ENCODE data around the gene GGT1.
"Not testable (repeated sequence)": the region's sequence is repeated elsewhere in the genome, so short reads cannot be mapped to it uniquely, and the experiment has no call there.

GGT1 gene

DNA sequence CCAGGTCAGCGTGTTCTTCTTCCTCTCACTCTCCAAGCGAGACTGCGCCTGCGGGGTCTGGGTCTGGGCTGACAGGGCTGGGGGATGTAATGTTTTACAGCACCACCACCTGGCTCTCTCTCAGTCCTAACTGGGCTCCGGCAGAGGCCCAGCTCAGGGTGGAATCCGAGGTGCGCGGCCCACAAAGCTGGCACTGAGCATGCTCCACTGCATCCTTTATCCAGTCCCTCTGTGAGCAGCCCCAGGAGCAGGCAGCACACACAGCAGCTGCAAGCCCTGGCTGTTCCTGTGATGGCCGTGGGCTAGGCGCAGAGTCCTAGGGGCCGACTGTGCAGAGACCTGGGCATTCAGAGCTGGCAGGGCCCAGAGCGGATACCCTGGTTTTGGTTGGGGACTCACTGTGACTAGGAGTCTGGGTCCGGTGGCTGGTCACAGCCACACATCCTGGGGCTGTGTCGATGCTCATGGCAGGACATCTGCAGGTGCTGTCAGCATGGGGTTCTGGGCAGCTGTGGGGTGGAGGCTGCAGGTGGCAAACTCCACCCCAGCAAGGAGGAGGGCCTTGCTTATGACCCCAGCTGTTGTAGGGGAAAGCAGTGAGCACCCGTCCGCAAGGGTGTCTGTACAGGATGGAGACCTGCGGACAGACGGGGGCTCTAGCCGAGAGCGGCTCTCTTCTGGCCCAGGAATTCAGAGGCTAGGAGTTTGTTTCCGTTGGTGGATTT is 14.1 kb upstream of the GGT1 start:
- H3K4me1 Mint-ChIP-seq (ENCODE audit: low read depth), result peaks cover 7% of the 10 kb centered on the region
- peaks cover 6% of the 10 kb centered on the region for H3K27me3 Mint-ChIP-seq
- intact Hi-C loops (cut with micrococcal nuclease), result no loop called here

DNA sequence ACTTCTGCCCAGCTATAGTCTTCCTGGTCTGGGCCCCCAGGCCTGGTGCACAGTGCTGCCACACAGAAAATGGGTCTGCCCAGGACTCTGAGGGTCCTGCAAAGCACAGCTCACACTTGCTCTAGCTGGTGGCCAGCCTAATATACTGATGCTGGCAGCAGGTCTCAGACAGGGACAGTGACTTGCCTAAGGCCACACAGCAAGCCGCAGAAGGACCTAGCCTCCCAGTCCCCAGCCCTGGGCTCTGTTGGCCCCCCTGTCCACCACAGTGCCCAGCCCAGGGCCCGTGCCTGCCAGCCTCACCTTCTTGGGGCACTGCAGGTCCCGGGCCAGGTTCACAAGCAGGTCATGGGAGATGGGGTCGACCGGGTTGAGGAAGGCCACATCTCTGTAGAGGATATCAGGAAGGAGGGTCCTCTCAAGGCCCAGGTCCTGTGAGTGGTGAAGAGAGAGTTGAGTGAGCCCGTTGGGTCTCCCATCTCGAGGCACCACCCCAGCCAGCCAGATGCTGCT is 13.4 kb upstream of the GGT1 start:
- intact Hi-C loops (cut with micrococcal nuclease), result no loop called here
- Mint-ChIP-seq H3K4me3 (no peak overlapping the region), H3K4me1 (ENCODE audit: low read depth) (peaks cover 7% of the 10 kb centered on the region), H3K27ac (no peak overlapping the region), H3K27me3 (peaks cover 8% of the 10 kb centered on the region), H3K36me3 (ENCODE audit: low read depth) (no peaks in the 10 kb centered on the region), H3K9me3 (no peaks in the 10 kb centered on the region)

More for the DNA sequence above, 14.1 kb upstream of the GGT1 start:
- H3K27ac Mint-ChIP-seq, result no peak overlapping the region
- H3K4me3 Mint-ChIP-seq, result no peak overlapping the region
- H3K36me3 Mint-ChIP-seq (ENCODE audit: low read depth), result no peaks in the 10 kb centered on the region
- no peaks in the 10 kb centered on the region for H3K9me3 Mint-ChIP-seq

DNA sequence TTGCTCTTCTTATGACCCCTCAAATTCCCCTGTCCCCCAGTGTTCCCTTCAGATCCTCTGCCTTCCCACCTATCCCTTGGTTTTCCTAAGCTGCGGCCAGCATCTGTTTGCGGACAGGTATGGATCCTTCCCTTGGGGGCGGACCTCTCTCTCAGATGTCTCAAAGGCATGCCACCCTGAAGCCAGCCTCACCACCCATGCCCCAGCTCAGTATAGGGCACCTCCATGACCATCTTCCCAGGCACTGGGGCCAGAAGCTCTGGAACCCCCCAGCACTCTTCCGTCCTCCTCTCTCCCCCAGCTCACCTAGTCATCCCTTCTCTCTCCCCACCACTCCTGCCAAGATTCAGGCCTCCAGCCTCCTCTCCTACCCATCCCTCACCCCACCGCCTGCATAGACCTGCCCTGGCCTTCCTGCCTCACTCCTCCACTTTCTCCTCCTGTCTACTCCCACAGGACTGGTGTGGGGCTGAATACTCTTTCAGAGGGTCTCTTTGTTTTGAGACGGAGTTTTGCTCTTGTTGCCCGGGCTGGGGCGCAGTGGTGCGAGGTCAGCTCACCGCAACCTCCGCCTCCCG is 12.3 kb upstream of the GGT1 start:
- no peak overlapping the region for H3K27ac Mint-ChIP-seq
- no peaks in the 10 kb centered on the region for H3K9me3 Mint-ChIP-seq
- H3K4me1 Mint-ChIP-seq (ENCODE audit: low read depth), result peaks cover 7% of the 10 kb centered on the region
- no peak overlapping the region for H3K4me3 Mint-ChIP-seq
- no peaks in the 10 kb centered on the region for H3K36me3 Mint-ChIP-seq (ENCODE audit: low read depth)
- intact Hi-C loops (cut with micrococcal nuclease), result no loop called here
- peaks cover 8% of the 10 kb centered on the region for H3K27me3 Mint-ChIP-seq

DNA sequence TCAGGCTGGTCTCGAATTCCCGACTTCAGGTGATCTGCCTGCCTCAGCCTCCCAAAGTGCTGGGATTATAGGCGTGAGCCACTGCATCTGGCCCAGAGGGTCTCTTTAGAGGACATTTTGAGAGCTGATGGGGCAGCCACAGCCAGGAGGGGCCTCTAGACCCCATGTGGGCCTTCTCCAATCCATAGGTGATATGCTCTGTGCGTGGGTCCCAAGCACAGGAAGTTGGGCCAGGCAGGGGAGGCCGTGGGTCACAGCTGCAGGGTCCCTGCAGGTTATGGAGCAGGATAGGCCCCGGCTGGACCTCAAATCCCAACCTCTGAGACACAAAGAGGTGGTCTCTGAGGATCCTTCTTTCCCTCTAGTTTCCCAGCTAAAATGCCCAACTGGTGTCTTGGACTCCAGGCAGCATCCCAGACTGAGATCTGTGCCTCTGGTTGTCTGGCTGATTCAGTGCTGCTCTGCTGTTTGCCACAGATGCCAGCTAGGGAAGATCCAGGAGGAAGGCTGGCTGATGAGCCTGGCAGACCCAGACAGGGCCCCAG is 11.6 kb upstream of the GGT1 start:
- Mint-ChIP-seq H3K27me3 (peaks cover 8% of the 10 kb centered on the region), H3K9me3 (no peaks in the 10 kb centered on the region), H3K4me3 (no peak overlapping the region), H3K36me3 (ENCODE audit: low read depth) (no peaks in the 10 kb centered on the region), H3K27ac (no peak overlapping the region), H3K4me1 (ENCODE audit: low read depth) (peaks cover 7% of the 10 kb centered on the region)
- intact Hi-C loops (cut with micrococcal nuclease), result no loop called here

DNA sequence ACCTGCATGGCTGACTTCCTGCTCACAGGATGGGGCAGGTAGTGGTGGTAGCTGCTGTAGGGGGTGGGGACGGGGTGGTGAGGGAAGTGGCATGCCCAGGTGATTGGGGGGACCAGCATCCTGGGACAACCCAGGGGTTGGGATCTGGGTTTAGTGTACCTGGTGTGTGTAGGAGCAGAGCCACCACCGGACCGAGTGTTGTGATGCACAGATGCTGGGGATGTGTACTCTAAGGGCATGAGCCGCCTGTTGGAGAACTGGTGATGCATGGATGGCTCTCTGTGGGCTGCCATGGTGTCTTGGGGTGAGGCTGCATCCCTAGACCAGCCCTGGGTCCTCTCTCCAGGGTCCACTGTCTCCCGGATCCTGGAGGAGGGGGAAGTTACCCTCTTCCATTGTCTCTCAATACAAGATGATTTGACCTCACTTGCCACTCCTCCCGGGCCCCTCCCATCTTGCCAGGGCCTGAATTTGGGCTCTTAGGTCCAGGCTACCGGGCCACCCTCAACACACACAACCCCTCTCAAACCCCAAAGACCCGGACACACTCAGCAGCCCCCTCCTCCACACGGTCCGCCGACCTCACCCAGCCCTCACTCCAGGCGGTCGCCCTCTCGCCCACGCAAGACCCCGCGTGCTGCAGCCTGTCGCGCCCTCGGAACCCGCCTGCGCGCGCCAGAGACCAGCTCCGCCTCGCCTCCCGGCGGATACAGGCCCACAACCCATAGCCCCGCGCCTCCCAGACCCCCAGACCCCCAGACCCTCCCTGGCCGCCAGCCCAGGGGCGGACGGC is 10.7 kb upstream of the GGT1 start:
- Mint-ChIP-seq H3K36me3 (ENCODE audit: low read depth) (no peaks in the 10 kb centered on the region), H3K27ac (peak overlapping the region; percentile 73), H3K4me1 (ENCODE audit: low read depth) (peaks cover 7% of the 10 kb centered on the region), H3K27me3 (peaks cover 8% of the 10 kb centered on the region), H3K9me3 (no peaks in the 10 kb centered on the region), H3K4me3 (peak overlapping the region; percentile 79)
- intact Hi-C loops (cut with micrococcal nuclease), result no loop called here

DNA sequence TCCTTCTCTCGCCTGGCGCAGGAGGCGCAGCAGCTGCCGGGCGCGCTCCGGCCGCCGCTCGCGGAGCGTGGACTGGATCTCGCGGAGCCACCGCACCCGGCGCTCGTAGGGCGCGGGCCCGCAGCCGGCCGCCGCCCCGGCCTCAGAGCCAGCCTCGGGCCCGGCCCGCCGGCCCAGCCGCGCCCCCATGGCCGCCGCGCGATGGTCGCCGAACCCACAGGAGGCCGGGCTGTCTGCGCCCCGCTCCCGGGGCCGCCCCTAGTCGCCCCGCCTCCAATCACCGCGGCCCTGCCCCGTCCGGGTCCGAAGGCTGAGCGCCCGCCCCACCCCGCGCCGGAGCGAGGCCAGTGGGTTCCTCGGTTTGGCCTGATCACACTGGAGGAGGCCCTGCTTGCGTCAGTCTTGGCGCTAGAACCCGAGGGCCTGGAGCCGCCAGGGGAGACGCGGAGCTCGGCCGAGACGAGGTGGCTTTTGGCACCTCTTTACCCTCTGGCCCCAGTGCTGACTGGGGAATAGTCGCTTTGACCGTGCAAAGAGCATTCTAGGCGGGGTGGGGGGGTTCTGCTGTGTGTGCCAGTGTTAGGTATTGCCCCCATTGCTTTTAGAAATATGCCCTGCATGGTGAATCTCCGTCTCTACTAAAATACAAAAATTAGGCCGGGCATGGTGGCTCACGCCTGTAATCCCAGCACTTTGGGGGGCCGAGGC is 10.0 kb upstream of the GGT1 start, which contains the start of gene LRRC75B:
Gene LRRC75B (minus strand): TSS at position 223 of the 708 bp plus-strand sequence. CDS start 34 bp downstream, at position 189.
- Mint-ChIP-seq H3K27me3 (peaks cover 8% of the 10 kb centered on the region), H3K36me3 (ENCODE audit: low read depth) (no peaks in the 10 kb centered on the region), H3K4me3 (peak within 1 kb of the TSS; percentile 79), H3K27ac (peak within 1 kb of the TSS; percentile 73), H3K9me3 (no peaks in the 10 kb centered on the region), H3K4me1 (ENCODE audit: low read depth) (peaks cover 7% of the 10 kb centered on the region)
- intact Hi-C loops (cut with micrococcal nuclease), result no loop called here

DNA sequence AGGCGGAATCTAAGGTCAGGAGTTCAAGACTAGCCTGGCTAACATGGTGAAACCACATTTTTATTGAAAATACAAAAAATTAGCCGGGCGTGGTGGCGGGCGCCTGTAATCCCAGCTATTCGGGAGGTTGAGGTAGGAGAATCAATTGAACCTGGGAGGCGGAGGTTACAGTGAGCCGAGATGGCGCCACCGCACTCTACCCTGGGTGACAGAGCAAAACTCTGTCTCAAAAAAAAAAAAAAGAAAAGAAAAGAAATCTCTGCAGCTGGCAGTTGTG is 9.5 kb upstream of the GGT1 start:
- peak overlapping the region; percentile 73 for H3K27ac Mint-ChIP-seq
- H3K36me3 Mint-ChIP-seq (ENCODE audit: low read depth); H3K9me3 Mint-ChIP-seq; intact Hi-C loops (cut with micrococcal nuclease); H3K27me3 Mint-ChIP-seq; H3K4me1 Mint-ChIP-seq (ENCODE audit: low read depth): not testable (repeated sequence)
- H3K4me3 Mint-ChIP-seq, result peak overlapping the region; percentile 67

DNA sequence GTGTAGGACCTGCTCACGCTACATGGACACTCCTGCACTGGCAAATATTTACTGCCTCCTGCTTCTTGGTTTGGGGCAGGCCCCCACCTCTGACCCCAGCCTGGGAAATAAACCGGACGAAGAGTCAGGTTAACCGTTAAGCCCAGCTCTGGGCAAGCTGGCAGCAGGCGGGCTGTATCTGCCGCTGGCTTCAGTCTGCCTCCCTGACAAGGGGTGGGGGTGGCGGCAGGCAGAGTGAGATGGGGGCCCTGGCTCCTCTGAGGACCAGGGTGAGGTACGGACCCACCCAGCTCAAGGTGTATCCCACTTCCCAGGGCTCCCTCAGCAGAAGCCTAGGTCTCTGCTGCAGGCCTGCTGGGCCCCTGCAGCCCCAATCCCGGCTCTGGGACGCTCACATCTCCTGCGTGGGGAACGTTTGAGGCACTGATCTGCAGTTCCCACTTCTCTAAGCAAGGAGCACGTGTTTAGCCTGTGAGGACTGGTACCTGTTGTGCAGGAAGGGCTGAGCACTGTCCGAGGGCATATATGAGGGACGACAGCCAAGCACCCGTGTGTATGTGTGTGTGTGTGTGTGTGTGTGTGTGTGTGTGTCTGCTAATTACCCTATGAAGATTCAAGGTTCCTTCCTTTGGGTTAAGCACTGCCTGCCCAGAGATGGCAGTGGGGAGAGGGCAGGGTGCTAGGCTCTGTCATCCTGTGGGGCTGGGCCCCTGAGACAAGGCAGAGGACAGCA is 9.0 kb upstream of the GGT1 start:
- Mint-ChIP-seq H3K4me3 (no peak overlapping the region), H3K4me1 (ENCODE audit: low read depth) (peaks cover 7% of the 10 kb centered on the region)
- intact Hi-C loops (cut with micrococcal nuclease), result no loop called here

DNA sequence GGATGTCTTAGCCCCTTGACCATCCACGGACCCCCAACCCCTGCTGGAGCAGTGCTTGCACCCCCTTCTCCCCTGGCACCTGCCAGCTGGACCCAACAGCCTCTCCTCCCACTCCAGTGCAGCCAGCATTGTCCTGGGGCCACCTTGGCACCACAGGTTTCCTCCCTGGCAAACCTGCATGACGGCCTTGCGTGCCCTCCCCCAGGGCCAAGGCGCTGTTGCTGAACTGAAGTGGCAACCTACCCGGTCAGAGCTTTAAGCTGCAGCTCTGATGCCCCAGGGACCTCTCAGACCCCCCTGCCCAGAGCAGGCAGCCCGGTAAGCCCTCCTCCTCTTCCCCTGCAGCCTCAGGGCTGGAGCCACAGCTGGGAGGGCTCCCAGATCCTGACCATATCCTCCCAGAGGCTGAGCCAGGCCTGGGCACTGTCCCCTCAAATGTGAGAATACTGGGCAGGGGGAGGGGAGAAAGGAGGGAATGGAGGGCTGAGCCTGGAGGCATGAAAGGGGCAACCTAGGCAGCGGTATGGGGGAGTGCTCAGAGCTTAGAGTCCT is 8.3 kb upstream of the GGT1 start:
- Mint-ChIP-seq H3K27me3 (peaks cover 8% of the 10 kb centered on the region), H3K27ac (no peak overlapping the region), H3K36me3 (ENCODE audit: low read depth) (no peaks in the 10 kb centered on the region), H3K4me1 (ENCODE audit: low read depth) (peaks cover 7% of the 10 kb centered on the region), H3K4me3 (no peak overlapping the region), H3K9me3 (no peaks in the 10 kb centered on the region)
- intact Hi-C loops (cut with micrococcal nuclease), result no loop called here

More for the DNA sequence above, 9.0 kb upstream of the GGT1 start:
- Mint-ChIP-seq H3K9me3 (no peaks in the 10 kb centered on the region), H3K27ac (peak overlapping the region; percentile 73), H3K36me3 (ENCODE audit: low read depth) (no peaks in the 10 kb centered on the region), H3K27me3 (peaks cover 8% of the 10 kb centered on the region)

DNA sequence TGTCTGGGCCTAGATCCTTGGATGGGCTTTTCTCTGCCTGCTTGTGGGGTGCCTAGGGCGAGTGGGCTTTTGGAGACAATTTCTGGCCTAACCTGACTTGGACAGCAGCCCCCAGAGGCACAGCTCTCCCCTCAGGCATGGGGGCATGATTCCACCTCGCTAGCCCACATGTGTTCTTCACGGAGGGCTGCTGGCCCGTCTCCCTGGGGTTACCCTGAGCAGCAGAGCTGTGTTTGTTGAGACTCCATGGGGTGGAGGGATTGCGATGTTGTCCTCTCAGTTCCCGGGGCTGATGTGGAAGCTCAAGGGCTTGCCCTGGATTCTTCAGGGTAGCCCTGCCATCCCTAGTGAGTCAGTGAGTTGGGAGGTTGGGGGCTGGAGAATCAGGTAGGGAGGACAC is 7.8 kb upstream of the GGT1 start:
- peaks cover 7% of the 10 kb centered on the region for H3K4me1 Mint-ChIP-seq (ENCODE audit: low read depth)
- no peak overlapping the region for H3K4me3 Mint-ChIP-seq
- H3K9me3 Mint-ChIP-seq, result no peaks in the 10 kb centered on the region
- no peaks in the 10 kb centered on the region for H3K36me3 Mint-ChIP-seq (ENCODE audit: low read depth)
- peaks cover 8% of the 10 kb centered on the region for H3K27me3 Mint-ChIP-seq
- intact Hi-C loops (cut with micrococcal nuclease), result no loop called here
- no peak overlapping the region for H3K27ac Mint-ChIP-seq

DNA sequence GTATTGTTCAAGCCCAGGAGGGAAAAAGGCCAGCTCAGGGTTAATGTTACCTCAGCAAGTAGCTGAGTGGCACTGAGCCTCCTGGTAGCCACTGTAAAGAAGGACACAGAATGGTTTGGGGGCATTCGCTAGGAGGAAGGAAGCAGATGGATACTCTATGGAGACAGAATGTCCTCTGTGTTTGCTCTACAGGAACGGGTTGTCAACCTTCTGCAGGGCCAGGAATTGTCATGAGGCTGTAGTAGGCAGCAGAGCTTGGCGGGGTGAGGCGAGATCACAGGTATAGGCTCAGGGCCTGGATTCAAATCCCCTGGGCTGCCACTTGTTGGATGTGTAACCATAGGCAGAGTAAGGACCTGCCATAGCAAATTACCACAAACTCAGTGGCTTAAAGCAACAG is 7.1 kb upstream of the GGT1 start:
- peaks cover 7% of the 10 kb centered on the region for H3K4me1 Mint-ChIP-seq (ENCODE audit: low read depth)
- H3K27me3 Mint-ChIP-seq, result peaks cover 8% of the 10 kb centered on the region
- H3K36me3 Mint-ChIP-seq (ENCODE audit: low read depth), result no peaks in the 10 kb centered on the region
- no peak overlapping the region for H3K4me3 Mint-ChIP-seq
- no peak overlapping the region for H3K27ac Mint-ChIP-seq
- intact Hi-C loops (cut with micrococcal nuclease), result no loop called here
- H3K9me3 Mint-ChIP-seq, result no peaks in the 10 kb centered on the region

DNA sequence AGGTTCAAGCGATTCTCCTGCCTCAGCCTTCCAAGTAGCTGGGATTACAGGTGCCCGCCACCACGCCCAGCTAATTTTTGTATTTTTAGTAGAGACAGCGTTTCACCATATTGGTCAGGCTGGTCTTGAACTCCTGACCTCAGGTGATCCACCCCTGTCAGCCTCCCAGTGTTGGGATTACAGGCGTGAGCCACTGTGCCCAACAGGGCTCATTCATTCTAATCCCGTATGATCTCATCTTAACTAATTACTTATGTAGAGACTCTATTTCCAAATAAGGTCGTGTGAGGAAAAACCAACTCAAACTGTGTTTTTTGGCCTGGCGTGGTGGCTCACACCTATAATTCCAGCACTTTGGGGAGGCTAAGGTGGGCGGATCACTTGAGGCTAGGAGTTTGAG is 5.9 kb upstream of the GGT1 start:
- H3K9me3 Mint-ChIP-seq; intact Hi-C loops (cut with micrococcal nuclease): not testable (repeated sequence)

DNA sequence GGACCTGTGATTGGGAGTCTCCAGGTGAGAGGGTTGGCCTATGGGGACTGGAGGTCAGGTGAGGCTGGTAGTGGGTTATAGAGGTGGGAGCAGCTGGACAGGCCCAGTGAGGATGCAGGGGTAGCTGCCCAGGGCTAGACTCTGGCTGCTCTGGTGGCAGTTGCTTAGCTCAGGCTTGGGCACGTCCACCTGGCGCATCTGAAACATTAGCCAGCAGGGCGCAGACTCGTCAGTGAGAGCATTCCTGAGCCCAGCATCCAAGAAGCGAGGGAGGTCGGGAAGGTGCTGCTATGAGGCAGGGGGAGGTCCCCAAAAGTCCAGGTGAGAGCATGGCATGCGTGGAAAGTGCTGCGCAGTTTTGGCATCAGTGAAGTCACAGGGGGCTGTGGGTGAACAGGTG is 3.5 kb upstream of the GGT1 start:
- H3K4me1 Mint-ChIP-seq (ENCODE audit: low read depth), result peaks cover 30% of the 10 kb centered on the region
- H3K27ac Mint-ChIP-seq, result no peak overlapping the region
- intact Hi-C loops (cut with micrococcal nuclease), result no loop called here
- H3K27me3 Mint-ChIP-seq, result no peaks in the 10 kb centered on the region
- no peaks in the 10 kb centered on the region for H3K36me3 Mint-ChIP-seq (ENCODE audit: low read depth)
- no peaks in the 10 kb centered on the region for H3K9me3 Mint-ChIP-seq
- H3K4me3 Mint-ChIP-seq, result no peak overlapping the region

More for the DNA sequence above, 5.9 kb upstream of the GGT1 start:
- H3K27me3 Mint-ChIP-seq; H3K4me3 Mint-ChIP-seq; H3K36me3 Mint-ChIP-seq (ENCODE audit: low read depth); H3K27ac Mint-ChIP-seq: not testable (repeated sequence)
- H3K4me1 Mint-ChIP-seq (ENCODE audit: low read depth), result peaks cover 16% of the 10 kb centered on the region

All from dendritic cell treated with granulocyte-macrophage colony-stimulating factor and Interleukin-4, amounts not matched to agents 40 ng/mL and 50 ng/mL, for 4 days (primary cell).